GM19193 (cell line): ENCODE results near the gene SLC38A8.

Experiments used
- POLR2A ChIP-seq: IDR thresholded peaks from 4 replicates; pipeline ENCODE4 v1.6.1; 2011; ENCODE audit not compliant: insufficient read depth, insufficient read length; ENCODE audit errors: extremely low read depth

SLC38A8 gene

GRCh38 chr16:84058664-84059063, 16.1 kb upstream of the SLC38A8 start:
- TF ChIP-seq POLR2A, result no peak

DNA sequence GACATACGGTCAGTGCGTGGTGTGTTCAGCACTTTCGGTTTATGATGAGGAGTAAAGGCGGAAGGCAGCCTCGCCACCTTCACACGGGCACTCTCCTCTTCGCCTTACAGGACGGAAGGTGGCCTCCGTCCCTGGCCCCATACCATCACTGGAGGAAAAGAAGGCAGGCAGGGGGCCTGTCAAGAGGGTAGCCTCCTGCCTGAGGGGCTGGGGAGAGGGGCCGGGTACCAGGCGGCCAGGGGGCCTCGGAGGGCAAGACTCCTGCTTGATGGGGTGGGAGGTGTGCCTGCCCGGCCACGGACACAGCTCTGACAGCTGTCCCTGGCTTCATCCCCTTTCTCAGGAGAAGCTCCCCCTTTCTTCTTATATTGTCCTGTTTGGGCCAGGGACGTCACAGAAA, 15.6 kb upstream of the SLC38A8 start:
- no peak for TF ChIP-seq POLR2A

- TF ChIP-seq POLR2A, result no peak
Measured at GRCh38 chr16:84056933-84057332, 14.3 kb upstream of the SLC38A8 start.

GRCh38 chr16:84055801-84056634, 13.4 kb upstream of the SLC38A8 start:
- TF ChIP-seq POLR2A, result no peak

- no peak for TF ChIP-seq POLR2A
Measured at GRCh38 chr16:84055366-84055765, 12.8 kb upstream of the SLC38A8 start.

DNA sequence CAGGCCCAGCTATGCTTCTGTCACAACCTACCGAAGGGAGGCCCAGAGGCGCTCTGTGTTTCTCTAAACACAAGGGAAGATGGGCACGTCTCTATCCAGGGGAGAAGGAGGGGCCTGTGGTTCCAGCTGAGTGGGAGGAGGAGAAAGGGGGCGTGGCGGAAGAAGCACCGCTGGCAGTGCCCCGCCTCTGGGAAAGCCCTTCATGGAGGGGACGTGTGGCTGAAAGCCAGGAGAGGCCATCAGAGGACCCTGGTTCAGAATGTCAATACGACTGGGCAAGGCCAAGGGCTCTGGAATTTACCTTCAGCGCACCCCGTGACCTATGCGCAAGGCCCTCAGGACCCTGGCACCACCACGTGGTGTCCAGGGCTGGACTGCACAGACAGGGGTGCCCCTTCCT, 12.3 kb upstream of the SLC38A8 start:
- TF ChIP-seq POLR2A, result no peak

DNA sequence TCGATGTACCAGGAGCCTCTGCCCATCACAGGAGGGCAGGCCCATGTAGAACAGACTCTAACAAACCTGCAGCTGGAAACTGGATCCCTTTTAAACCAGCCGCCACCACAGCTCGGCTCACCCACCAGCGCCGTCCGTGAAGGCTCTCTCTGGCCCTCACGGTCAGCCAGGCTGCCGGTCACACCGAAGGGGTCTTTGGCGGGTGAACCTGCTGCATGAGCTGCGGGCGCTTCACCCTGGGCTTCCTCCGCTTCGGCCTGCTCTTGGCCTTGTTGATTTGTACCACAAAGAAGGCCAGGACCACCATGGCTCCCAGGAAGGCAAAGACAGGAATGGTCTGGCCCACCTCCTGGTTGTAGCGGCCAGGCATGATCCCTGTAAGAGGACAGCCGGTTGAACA, 11.7 kb upstream of the SLC38A8 start:
- no peak for TF ChIP-seq POLR2A

DNA sequence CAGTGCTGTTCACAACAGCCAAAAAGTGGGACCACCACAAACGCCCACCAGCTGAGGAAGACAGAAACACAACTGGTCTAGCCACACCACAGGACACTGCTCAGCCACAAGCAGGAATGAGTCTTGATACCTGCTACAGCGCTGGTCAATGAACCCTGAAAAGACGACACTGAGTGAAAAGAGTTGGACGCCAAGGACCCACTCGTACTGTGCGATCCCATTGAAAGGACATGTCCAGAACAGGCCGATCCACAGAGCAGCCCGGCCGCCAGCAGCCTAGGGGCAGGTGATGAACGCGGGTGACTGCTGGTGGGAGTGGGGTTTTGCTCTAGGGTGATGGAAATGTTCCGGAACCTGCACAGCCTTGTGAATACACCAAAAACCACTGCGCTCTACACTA, 10.6 kb upstream of the SLC38A8 start:
- TF ChIP-seq POLR2A, result no peak

DNA sequence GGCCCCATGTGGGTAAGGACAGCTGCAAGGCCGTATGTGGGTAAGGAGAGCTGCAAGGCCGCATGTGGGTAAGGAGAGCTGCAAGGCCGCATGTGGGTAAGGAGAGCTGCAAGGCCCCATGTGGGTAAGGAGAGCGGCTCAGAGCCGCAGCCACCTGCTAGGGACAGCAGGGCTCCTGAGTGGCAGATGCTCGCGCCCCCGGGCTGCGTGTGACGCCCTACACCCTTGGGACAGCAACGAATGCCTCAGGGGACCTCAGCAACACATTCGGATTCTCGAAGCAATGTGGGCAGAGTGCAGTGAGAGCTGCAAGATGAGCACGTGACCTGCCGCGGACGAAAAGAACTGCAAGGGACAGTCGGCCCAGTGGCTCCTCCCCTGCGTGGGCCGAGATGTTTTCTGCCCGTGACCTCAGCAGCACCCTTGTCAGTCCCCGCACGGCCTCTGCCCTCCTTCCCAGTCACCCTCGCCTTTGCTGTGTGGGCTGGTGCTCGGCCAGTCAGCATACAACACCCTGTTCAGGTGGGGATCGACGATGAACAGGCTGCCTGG, 9.6 kb upstream of the SLC38A8 start:
- no peak for TF ChIP-seq POLR2A

- no peak for TF ChIP-seq POLR2A
Measured at GRCh38 chr16:84050316-84050715, 7.7 kb upstream of the SLC38A8 start.

- no peak for TF ChIP-seq POLR2A
Measured at GRCh38 chr16:84049403-84050060, 6.9 kb upstream of the SLC38A8 start.

- TF ChIP-seq POLR2A, result no peak
Measured at GRCh38 chr16:84048871-84049270, 6.3 kb upstream of the SLC38A8 start.

GRCh38 chr16:84048270-84048669, 5.7 kb upstream of the SLC38A8 start:
- no peak for TF ChIP-seq POLR2A

DNA sequence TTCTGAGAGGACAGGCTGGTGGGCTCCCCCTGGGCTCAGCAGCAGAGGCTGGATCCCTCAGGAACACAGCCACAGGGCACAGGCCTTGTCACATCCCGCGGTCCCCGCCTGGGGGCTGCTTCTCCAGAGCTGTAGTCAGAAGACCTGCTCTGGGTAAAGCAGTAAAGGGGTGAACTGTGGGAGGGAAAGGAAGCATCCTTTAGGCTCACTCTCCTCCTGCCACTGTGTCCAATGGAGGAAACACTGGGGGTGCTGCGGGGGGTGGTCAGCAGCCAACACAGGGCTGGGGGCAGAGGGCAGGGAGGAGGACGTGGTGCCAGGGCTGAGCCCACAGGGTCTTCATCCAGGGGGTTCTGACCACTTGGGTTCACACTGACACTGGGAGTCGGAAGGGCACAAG, 5.0 kb upstream of the SLC38A8 start:
- no peak for TF ChIP-seq POLR2A

DNA sequence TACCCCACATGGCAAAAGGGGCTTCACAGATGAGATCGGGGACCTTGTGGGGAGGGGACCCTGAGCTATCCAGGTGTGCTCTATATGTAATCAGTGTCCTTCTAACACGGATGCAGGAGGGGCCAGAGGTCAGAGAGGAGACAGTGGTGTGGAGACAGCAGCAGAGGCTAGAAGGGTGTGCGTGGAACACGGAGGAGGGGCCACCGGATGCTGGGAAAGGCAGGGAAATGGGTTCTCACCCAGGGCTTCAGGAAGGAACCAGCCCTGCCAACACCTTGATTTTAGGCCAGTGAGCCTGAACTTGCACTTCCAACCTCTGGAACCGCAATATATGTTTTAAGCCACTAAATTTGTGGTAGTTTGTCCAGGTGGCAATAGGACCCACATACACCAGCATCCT, 4.6 kb upstream of the SLC38A8 start:
- no peak for TF ChIP-seq POLR2A
